Smooth muscle cell of the brain vasculature (primary cell): ENCODE measurements around the gene TMTC1.

ENCODE experiments used
- DNase-seq: peaks from one replicate; pipeline ENCODE4 v3.0.0-alpha.2; 2012; ENCODE audit warnings: low read depth, low spot score

The TMTC1 gene

DNA sequence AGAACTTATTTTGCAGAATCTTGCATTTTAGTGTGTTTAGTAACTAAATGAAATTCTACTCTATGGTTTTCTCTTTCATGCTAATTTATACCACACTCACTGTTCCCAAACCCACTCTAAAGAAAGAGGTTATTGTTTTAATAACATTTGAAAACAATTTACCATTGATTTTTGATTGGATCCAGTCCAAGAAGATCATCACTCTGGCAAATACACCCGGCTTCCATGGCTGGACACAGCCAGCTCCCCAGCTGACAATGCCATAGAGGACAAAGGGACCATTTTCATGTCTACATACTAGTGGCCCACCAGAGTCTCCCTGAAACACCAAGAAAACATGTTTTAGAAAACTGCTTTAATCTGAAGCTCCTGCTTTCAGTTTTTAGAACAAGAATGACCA is 328.7 kb downstream of the TMTC1 start:
- no peak for DNase-seq

DNA sequence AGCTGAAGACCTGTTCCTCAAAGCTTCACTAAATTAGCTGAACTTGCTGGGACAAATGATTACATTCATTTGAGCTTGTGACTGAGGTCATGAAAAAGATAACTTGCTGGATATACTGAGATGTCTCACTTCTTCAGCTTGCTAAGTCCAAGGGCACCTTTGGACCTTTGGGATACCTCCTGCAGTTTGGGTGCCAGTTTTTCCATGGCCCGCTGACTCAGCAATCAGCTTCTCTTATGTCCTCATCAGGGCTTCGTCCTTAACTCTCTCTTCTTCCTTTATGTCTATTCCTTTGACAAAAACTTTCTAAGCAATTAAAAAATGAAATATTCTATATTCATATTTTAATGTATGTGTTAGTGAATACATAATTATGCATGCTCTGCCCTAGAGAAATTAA is 331.9 kb downstream of the TMTC1 start:
- DNase-seq, result no peak
